ENCODE data around the gene PRTN3.

GRCh38 chr19:821825-822503 lies 18.8 kb upstream of the PRTN3 start, which contains the start of gene PLPPR3:
- TF ChIP-seq CTCF (conservative IDR thresholded peaks at IDR 0.05; ENCODE audit: low read length) (no peak), EZH2phosphoT487 (IDR thresholded peaks at IDR 0.05; ENCODE audit: borderline replicate concordance) (no peak)

Measured in Loucy (cell line).